Rectal smooth muscle tissue (tissue), 1 donor: ENCODE measurements around the gene DERL3.
A peak's percentile ranks its signal among the peaks of the same experiment; 100 is the strongest.
"Not testable (repeated sequence)": the region's sequence is repeated elsewhere in the genome, so short reads cannot be mapped to it uniquely, and the experiment has no call there.

Experiments
- H3K27ac ChIP-seq: one replicate; pipeline ENCODE4 v1.7.0; 2013; ENCODE audit warnings: low read depth, low read length, inconsistent platforms
- H3K27me3 ChIP-seq: one replicate; pipeline ENCODE4 v1.7.0; 2013; ENCODE audit warnings: low read length; ENCODE audit not compliant: control insufficient read depth, insufficient read depth
- H3K36me3 ChIP-seq: one replicate; pipeline ENCODE4 v1.7.0; 2013; ENCODE audit warnings: low read length; ENCODE audit not compliant: control insufficient read depth, insufficient read depth
- H3K4me1 ChIP-seq: one replicate; pipeline ENCODE4 v1.7.0; 2013; ENCODE audit warnings: low read length; ENCODE audit not compliant: control insufficient read depth, insufficient read depth
- H3K4me3 ChIP-seq: one replicate; pipeline ENCODE4 v1.7.0; 2013; ENCODE audit warnings: low read length
- H3K9ac ChIP-seq: one replicate; pipeline ENCODE4 v1.7.0; 2013; ENCODE audit warnings: low read length

DERL3 gene

DNA sequence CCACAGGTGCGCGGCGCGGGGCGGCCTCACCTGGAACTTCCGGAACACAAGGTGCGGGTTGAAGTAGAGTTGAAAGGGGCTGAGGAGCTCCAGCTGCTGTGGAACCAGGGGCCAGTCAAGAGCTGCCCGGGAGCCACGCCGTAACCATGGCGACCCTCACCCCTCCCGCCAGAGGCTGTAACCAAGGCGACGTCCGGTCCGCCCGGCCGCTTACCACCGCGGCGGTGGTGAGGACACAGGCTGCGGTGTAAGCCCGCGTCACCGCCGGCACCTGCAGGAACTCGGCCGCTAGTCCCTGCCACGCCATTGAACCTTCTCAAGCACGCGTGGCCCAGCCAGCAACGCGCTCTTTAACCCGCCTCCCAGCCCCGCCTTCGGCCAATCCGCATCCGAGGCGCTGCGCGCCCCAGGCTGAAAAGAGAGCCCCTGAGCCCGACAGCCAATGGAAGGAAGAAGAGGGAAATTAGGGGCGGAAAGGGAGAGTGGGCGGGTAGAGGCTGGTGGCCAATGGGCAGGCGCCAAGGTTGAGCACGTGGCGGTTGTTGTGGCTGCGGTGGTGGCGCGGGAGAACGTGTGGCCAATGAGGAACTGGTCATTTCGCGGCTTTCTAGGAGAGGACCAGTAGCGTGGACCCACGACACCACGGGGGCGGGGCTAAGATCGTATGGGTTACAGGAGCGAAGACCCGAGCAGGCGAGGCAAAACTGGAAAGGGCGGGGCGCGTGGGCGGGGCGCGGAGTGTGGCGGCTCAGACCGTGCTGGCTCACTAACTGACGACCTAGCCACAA, at the start of gene DERL3:
Gene DERL3, minus strand, starts transcription at position 326 of the 788 bp plus-strand sequence. Its CDS starts 19 bp downstream, at position 307.
- Histone ChIP-seq H3K4me1 (no peaks in the 10 kb centered on the region), H3K27me3 (no peaks in the 10 kb centered on the region), H3K27ac (no peak within 1 kb of the TSS), H3K9ac (no peak within 1 kb of the TSS), H3K4me3 (peak within 1 kb of the TSS; percentile 77), H3K36me3 (peaks cover 4% of the 10 kb centered on the region)

DNA sequence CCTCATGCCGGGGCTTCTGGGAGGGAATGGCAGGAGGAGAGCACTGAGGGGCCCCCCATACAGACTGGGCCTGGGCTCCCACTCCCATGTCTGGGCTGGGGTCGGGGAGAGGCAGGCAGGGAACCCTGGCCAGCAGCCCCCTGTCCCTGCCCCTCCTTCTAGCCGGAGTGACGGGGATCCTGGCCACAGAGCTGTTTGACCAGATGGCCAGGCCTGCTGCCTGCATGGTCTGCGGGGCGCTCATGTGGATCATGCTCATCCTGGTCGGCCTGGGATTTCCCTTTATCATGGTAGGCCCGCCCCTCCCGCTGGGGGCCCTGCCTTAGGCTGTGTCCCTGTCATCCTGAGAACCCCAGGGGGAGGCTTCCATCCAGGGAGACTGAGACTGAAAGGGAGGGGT, 45.3 kb upstream of the DERL3 start:
- Histone ChIP-seq H3K9ac (no peak overlapping the region), H3K36me3 (no peaks in the 10 kb centered on the region), H3K27me3 (no peaks in the 10 kb centered on the region), H3K4me1 (no peaks in the 10 kb centered on the region), H3K27ac (no peak overlapping the region), H3K4me3 (no peak overlapping the region)

DNA sequence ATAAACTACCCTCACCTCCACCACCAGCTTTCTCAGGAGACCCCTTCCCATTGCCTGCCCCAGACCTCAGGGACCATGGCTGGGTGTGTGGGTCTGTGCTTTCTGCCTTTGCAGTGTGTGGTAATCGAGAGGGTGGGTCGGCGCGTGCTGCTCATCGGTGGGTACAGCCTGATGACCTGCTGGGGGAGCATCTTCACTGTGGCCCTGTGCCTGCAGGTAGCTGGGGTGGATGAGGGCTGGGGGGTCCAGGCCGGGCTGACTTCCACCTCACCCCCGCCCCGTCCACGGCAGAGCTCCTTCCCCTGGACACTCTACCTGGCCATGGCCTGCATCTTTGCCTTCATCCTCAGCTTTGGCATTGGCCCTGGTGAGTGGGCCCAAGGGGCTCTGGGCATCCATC, 44.9 kb upstream of the DERL3 start:
- Histone ChIP-seq H3K9ac (no peak overlapping the region), H3K27me3 (no peaks in the 10 kb centered on the region), H3K27ac (no peak overlapping the region), H3K36me3 (no peaks in the 10 kb centered on the region), H3K4me1 (no peaks in the 10 kb centered on the region), H3K4me3 (no peak overlapping the region)

DNA sequence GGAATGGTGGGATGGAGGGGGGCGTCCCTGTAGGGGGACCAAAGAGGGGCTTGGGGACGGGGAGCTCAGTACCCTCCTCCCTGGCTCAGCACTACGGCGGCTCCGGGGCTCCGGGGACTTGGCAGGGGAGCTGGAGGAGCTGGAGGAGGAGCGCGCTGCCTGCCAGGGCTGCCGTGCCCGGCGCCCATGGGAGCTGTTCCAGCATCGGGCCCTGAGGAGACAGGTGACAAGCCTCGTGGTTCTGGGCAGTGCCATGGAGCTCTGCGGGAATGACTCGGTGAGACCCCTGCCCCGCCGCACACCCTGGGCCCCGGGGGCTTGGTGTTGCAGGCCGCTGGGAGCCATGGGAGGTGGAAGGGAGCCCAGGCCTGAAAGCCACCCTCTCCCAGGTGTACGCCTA, 43.6 kb upstream of the DERL3 start:
- Histone ChIP-seq H3K4me3 (no peak overlapping the region), H3K9ac (no peak overlapping the region), H3K4me1 (no peaks in the 10 kb centered on the region), H3K36me3 (peaks cover 3% of the 10 kb centered on the region), H3K27me3 (no peaks in the 10 kb centered on the region), H3K27ac (no peak overlapping the region)

DNA sequence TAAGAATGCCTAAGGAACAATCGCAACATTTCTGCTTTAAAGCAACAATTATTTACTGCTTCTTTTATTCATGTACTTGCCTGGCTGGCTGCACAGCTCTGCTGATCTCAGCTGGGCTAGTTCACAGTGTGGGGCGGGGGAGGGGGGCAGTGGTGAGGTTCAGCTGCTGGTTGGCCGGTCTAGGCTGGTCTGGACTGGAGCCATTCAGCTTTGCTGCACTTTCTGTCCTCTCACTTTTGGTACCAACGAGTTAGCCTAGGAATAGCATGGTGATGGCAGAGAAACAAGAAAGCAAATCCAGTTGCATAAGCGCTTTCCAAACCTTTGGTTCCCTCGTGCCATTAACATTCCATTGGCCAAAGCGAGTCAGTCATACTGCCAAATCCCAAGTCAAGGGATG, 39.4 kb upstream of the DERL3 start:
- Histone ChIP-seq H3K4me1 (no peaks in the 10 kb centered on the region), H3K4me3 (no peak overlapping the region), H3K27ac (no peak overlapping the region), H3K9ac (no peak overlapping the region), H3K36me3 (peaks cover 10% of the 10 kb centered on the region), H3K27me3 (no peaks in the 10 kb centered on the region)

DNA sequence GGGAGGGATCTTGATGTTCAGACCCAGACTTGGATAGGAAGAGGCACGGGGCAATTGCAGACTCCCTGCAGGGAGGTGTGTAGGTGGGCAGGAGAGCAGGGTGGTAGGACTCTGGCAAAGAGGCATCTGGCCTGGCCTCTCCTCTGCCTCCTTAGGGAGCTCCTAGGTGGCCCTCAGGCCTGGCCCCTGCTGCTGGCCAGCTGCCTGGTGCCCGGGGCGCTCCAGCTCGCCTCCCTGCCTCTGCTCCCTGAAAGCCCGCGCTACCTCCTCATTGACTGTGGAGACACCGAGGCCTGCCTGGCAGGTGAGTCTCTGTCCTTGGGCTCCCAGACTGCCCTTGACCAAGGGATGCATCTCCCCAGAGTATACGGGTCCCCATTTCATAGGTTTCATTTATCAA, 38.8 kb upstream of the DERL3 start:
- Histone ChIP-seq H3K27ac (no peak overlapping the region), H3K9ac (no peak overlapping the region), H3K36me3 (peaks cover 10% of the 10 kb centered on the region)

DNA sequence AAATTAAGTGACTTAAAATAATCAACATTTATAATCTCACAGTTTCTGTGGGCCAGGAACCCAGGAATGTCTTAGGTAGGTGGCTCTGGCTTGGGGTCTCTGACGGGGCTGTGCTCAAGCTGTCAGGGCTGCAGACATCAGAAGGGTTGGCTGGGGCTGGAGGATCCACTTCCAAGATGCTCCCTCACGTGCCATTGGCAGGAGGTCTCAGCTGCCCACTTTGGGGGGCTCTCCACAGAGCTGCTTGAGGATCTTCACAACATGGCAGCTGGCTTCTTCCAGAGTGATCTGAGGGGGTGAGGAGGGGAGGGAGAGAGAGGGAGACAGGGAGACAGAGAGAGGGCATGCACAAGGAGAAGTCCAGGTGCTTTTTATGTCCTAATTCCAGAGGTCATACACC, 37.0 kb upstream of the DERL3 start:
- no peak overlapping the region for H3K9ac ChIP-seq
- no peaks in the 10 kb centered on the region for H3K4me1 ChIP-seq
- no peak overlapping the region for H3K4me3 ChIP-seq
- no peaks in the 10 kb centered on the region for H3K27me3 ChIP-seq
- H3K27ac ChIP-seq, result no peak overlapping the region
- peaks cover 10% of the 10 kb centered on the region for H3K36me3 ChIP-seq

More for the DNA sequence above, 38.8 kb upstream of the DERL3 start:
- no peaks in the 10 kb centered on the region for H3K4me1 ChIP-seq
- no peaks in the 10 kb centered on the region for H3K27me3 ChIP-seq
- no peak overlapping the region for H3K4me3 ChIP-seq

DNA sequence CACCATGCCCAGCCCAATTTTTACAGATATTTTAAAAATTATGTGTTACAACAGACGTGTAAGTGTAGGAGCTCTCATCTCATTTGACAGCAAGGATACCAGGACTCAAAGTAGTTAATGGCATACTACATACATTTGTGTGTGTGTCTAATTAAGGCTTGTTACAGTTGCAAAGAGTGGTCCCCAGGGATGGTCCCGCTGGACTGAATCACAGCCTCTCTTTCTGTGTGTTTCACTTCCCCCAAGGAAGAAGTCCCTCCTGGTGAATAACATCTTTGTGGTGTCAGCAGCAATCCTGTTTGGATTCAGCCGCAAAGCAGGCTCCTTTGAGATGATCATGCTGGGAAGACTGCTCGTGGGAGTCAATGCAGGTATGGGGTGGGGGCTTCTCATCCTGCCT, 36.1 kb upstream of the DERL3 start:
- no peaks in the 10 kb centered on the region for H3K27me3 ChIP-seq
- no peaks in the 10 kb centered on the region for H3K4me1 ChIP-seq
- no peak overlapping the region for H3K27ac ChIP-seq
- peaks cover 12% of the 10 kb centered on the region for H3K36me3 ChIP-seq
- H3K9ac ChIP-seq, result no peak overlapping the region
- H3K4me3 ChIP-seq, result no peak overlapping the region

DNA sequence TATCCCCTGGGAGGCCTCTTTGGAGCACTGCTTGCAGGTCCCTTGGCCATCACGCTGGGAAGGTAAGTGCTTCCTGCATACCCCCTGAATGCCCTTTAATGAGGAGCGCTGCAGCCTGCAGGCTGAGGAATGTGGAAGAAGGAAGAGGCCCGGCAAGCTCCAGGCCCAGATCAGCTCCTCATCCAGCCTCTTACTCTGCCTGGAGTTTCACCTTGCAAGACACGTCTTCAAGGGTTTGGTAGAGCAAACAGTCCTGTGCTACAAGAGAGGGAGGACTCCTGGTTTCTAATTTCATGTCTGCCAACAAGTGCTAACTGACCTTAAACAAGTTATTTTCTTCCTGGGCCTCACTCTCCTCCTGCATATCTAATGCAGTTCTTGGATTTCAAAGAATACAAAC, 29.8 kb upstream of the DERL3 start:
- no peak overlapping the region for H3K9ac ChIP-seq
- H3K4me1 ChIP-seq, result no peaks in the 10 kb centered on the region
- peaks cover 6% of the 10 kb centered on the region for H3K36me3 ChIP-seq
- H3K4me3 ChIP-seq, result no peak overlapping the region
- H3K27ac ChIP-seq, result no peak overlapping the region
- H3K27me3 ChIP-seq, result no peaks in the 10 kb centered on the region

DNA sequence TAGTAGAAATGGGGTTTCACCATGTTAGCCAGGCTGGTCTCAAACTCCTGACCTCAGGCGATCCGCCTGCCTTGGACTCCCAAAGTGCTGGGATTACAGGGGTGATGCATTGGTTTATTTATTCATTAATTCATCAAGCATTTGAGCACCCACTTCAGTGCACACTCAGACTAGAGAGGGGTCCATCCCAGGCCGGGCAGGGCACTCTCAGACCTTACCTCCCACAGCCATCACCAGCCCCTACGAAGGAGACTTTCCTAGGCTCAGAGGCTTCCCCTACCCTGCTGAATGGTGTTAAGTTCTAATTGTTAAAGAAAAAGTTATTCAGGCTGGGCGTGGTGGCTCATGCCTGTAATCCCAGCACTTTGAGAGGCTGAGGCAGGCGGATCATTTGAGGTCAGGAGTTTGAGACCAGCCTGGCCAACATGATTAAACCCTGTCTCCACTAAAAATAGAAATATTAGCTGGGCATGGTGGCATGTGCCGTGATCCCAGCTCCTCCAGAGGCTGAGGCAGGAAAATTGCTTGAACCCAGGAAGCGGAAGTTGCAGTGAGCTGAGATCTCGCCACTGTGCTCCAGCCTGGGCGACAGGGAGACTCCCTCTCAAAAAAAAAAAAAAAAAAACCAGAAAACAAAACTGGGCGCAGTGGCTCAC, 25.8 kb upstream of the DERL3 start:
- H3K9ac ChIP-seq, H3K36me3 ChIP-seq, H3K27ac ChIP-seq, H3K27me3 ChIP-seq, H3K4me3 ChIP-seq, H3K4me1 ChIP-seq: not testable (repeated sequence)

DNA sequence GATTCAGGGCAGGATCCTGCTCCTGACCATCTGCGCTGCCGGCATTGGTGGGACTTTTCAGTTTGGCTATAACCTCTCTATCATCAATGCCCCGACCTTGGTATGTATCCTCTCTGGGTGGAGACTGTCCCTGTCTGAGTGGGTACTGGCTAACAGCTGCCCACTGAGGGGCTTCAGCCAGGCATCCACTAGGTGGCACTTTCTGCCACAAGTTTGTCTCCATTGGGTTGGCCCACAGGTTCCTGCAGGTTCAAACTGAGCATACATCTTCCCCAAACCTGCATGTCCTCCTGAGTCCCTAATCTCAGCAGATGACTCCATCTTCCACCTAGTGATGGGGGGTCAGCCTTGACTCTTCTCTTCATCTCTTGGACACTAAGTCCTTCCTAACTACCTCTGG, 23.3 kb upstream of the DERL3 start:
- H3K4me3 ChIP-seq, result no peak overlapping the region
- H3K27me3 ChIP-seq, result no peaks in the 10 kb centered on the region
- H3K27ac ChIP-seq, result no peak overlapping the region
- no peaks in the 10 kb centered on the region for H3K36me3 ChIP-seq
- H3K4me1 ChIP-seq, result no peaks in the 10 kb centered on the region
- H3K9ac ChIP-seq, result no peak overlapping the region

DNA sequence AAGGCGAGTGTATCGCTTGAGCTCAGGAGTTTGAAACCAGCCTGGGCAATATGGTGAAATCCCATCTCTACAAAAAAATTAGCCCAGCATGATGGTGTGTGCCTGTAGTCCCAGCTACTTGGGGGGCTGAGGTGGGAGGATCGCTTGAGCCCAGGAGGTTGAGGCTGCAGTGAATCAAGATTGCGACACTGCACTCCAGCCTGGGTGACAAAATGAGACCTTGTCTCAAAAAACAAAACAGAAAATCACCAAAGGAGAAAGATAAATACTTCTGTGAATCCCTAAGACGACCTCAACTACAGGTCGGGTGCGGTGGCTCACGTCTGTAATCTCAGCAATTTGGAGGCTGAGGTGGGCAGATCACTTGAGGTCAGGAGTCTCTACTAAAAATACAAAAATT, 21.4 kb upstream of the DERL3 start:
- H3K4me3 ChIP-seq, result not testable (repeated sequence)

DNA sequence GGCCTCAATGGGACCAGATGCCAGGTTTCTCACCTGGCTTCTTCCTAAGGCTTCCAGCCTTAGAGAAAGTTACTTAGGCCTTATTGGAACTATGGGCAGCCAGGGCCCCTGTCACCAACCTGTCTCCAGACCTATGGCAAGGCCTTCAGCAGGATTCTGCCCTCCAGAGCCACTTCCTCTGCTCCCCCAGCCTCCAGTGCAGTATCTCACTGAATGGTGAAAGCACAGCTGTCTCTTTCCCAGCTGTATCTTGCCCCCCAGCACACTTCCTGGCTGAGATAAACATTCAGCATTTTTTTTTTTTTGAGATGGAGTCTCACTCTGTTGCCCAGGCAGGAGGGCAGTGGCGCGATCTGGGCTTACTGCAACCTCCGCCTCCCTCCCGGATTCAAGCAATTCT, 20.4 kb upstream of the DERL3 start:
- Histone ChIP-seq H3K9ac (no peak overlapping the region), H3K27ac (no peak overlapping the region), H3K27me3 (no peaks in the 10 kb centered on the region), H3K4me3 (no peak overlapping the region), H3K36me3 (no peaks in the 10 kb centered on the region), H3K4me1 (no peaks in the 10 kb centered on the region)

More for the DNA sequence above, 21.4 kb upstream of the DERL3 start:
- not testable (repeated sequence) for H3K36me3 ChIP-seq, H3K27ac ChIP-seq, H3K4me1 ChIP-seq, H3K27me3 ChIP-seq, H3K9ac ChIP-seq
